ENCODE data around the gene CDH12. TPM values are rescaled to one million over a fixed set of nuclear protein-coding genes. Genes with fewer than 3 reads are reported as not detected.
"Not testable (repeated sequence)": the region's sequence is repeated elsewhere in the genome, so short reads cannot be mapped to it uniquely, and the experiment has no call there.

Gene CDH12
- total RNA-seq, 1 experiment from 2014 or later, result not detected

- H3K79me2 ChIP-seq (ENCODE audit: insufficient read depth, low read length); H3K9me2 ChIP-seq (ENCODE audit: insufficient read depth); H3K27me3 ChIP-seq (ENCODE audit: insufficient read depth, low read length); BruUV-seq (replicated peaks); CTCF ChIA-PET; H3K4me1 ChIP-seq (ENCODE audit: control insufficient read depth in 1 of 2, insufficient read depth in 2 of 2, low read length in 2 of 2); intact Hi-C loops (cut with micrococcal nuclease); ATAC-seq; DNase-seq (ENCODE audit: low read depth, low spot score); RAD21 ChIA-PET (ENCODE audit: low non-redundant PET in 1 of 2, low total read pairs in 2 of 2, uncharacterized antibody in 2 of 2, unreplicated experiment in 2 of 2); H3K36me3 ChIP-seq (ENCODE audit: control insufficient read depth in 1 of 2, insufficient read depth in 2 of 2, low read length in 2 of 2); H3K4me3 ChIP-seq (replicated peaks in 1 of 2; ENCODE audit: low read depth in 1 of 2, low read length in 2 of 2); H4K20me1 ChIP-seq (ENCODE audit: insufficient read depth); H3K9me3 ChIP-seq (ENCODE audit: control insufficient read depth in 1 of 2, insufficient read depth in 1 of 2, low read depth in 1 of 2, low read length in 2 of 2); H2AFZ ChIP-seq (ENCODE audit: low read depth, low read length, poor library complexity, severe bottlenecking); POLR2A ChIA-PET; H3K9ac ChIP-seq (ENCODE audit: low read length); H3K27ac ChIP-seq (ENCODE audit: low read depth, low read length); H3K4me2 ChIP-seq (ENCODE audit: low read length): not testable (repeated sequence)
These were observed 640.7 kb downstream of the CDH12 start for GRCh38 chr5:22212254-22212991.

DNA sequence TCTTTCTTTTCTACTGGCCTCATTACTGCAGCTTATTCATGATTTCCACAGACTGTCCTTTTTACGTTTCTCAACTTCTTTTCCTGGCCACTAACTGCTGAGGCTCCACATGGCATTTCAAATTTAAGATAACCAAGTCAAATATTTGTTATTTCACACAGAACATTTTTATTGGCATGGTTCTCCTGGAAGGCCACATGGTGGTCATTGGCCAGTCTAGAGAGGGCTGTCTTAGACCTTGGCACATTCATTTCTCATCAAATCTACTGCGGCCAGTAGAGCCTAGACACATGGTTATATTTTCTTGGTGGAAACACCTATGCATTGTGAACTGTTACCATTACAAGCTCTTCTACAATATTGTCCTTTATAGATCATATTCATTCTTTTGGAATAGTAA is 644.7 kb downstream of the CDH12 start:
- H3K27me3 ChIP-seq (ENCODE audit: insufficient read depth, low read length); H3K9me2 ChIP-seq (ENCODE audit: insufficient read depth); intact Hi-C loops (cut with micrococcal nuclease); H4K20me1 ChIP-seq (ENCODE audit: insufficient read depth); DNase-seq (ENCODE audit: low read depth, low spot score); H3K36me3 ChIP-seq (ENCODE audit: control insufficient read depth in 1 of 2, insufficient read depth in 2 of 2, low read length in 2 of 2); H3K4me2 ChIP-seq (ENCODE audit: low read length); POLR2A ChIA-PET; BruUV-seq (replicated peaks); CTCF ChIA-PET; H3K9ac ChIP-seq (ENCODE audit: low read length); H2AFZ ChIP-seq (ENCODE audit: low read depth, low read length, poor library complexity, severe bottlenecking); H3K27ac ChIP-seq (ENCODE audit: low read depth, low read length); H3K4me3 ChIP-seq (replicated peaks in 1 of 2; ENCODE audit: low read depth in 1 of 2, low read length in 2 of 2); H3K79me2 ChIP-seq (ENCODE audit: insufficient read depth, low read length); ATAC-seq; RAD21 ChIA-PET (ENCODE audit: low non-redundant PET in 1 of 2, low total read pairs in 2 of 2, uncharacterized antibody in 2 of 2, unreplicated experiment in 2 of 2); H3K9me3 ChIP-seq (ENCODE audit: control insufficient read depth in 1 of 2, insufficient read depth in 1 of 2, low read depth in 1 of 2, low read length in 2 of 2); H3K4me1 ChIP-seq (ENCODE audit: control insufficient read depth in 1 of 2, insufficient read depth in 2 of 2, low read length in 2 of 2): not testable (repeated sequence)

DNA sequence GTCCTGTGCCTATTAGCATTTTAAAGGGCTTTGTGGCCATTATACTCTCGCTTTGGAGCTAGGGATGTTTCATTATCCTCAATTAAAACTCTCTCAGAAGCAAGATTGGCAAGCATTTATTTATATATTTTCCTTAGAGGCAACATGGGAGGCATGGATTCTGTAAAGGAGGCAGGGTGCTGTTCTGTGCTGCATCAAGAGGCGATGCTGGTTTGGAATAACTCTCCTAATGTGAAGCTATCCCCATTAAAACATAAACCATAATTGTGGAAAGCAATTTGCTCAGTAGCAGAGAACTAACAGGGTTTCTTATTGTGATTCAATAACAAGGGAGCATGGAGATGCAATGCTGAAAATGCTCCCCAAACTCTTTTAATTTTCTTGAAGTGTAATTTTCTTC is 664.5 kb downstream of the CDH12 start:
- H4K20me1 ChIP-seq (ENCODE audit: insufficient read depth); RAD21 ChIA-PET (ENCODE audit: low non-redundant PET in 1 of 2, low total read pairs in 2 of 2, uncharacterized antibody in 2 of 2, unreplicated experiment in 2 of 2); ATAC-seq; H3K9me2 ChIP-seq (ENCODE audit: insufficient read depth); CTCF ChIA-PET; H2AFZ ChIP-seq (ENCODE audit: low read depth, low read length, poor library complexity, severe bottlenecking); POLR2A ChIA-PET; H3K36me3 ChIP-seq (ENCODE audit: control insufficient read depth in 1 of 2, insufficient read depth in 2 of 2, low read length in 2 of 2); BruUV-seq (replicated peaks); H3K9me3 ChIP-seq (ENCODE audit: control insufficient read depth in 1 of 2, insufficient read depth in 1 of 2, low read depth in 1 of 2, low read length in 2 of 2); H3K4me3 ChIP-seq (replicated peaks in 1 of 2; ENCODE audit: low read depth in 1 of 2, low read length in 2 of 2); H3K27ac ChIP-seq (ENCODE audit: low read depth, low read length); H3K4me2 ChIP-seq (ENCODE audit: low read length); H3K27me3 ChIP-seq (ENCODE audit: insufficient read depth, low read length); H3K9ac ChIP-seq (ENCODE audit: low read length); H3K79me2 ChIP-seq (ENCODE audit: insufficient read depth, low read length); H3K4me1 ChIP-seq (ENCODE audit: control insufficient read depth in 1 of 2, insufficient read depth in 2 of 2, low read length in 2 of 2); intact Hi-C loops (cut with micrococcal nuclease); DNase-seq (ENCODE audit: low read depth, low spot score): not testable (repeated sequence)

DNA sequence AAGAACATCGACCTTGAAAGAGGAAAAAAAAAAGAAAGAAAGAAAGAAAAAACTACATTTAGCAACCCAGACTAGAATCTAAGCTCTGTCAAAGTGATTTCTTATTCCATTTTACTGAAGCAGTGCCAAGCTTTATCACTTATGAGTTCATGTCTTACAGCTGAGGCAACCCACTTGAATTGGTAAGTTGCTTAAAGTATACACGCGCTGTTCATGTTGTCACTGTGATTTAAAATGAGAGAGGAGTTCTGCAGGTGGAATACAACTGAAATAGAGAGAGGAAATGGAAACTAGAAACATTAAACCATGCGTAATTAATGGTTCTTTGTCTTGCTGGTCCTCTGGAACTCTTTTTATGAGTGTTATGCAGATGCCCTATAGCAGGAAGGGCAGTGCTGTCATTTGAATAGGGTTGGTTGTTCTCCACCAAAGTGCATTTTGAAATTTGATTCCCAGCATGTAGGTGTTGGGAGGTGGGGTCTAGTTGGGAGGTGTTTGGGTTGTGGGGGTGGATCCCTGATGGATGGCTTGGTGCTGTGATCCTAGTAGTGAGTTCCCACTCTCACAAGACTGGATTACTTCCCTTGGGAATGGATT is 665.4 kb downstream of the CDH12 start:
- BruUV-seq (replicated peaks); ATAC-seq; H4K20me1 ChIP-seq (ENCODE audit: insufficient read depth); RAD21 ChIA-PET (ENCODE audit: low non-redundant PET in 1 of 2, low total read pairs in 2 of 2, uncharacterized antibody in 2 of 2, unreplicated experiment in 2 of 2); H3K36me3 ChIP-seq (ENCODE audit: control insufficient read depth in 1 of 2, insufficient read depth in 2 of 2, low read length in 2 of 2); H3K27me3 ChIP-seq (ENCODE audit: insufficient read depth, low read length); POLR2A ChIA-PET; H3K4me3 ChIP-seq (replicated peaks in 1 of 2; ENCODE audit: low read depth in 1 of 2, low read length in 2 of 2); H2AFZ ChIP-seq (ENCODE audit: low read depth, low read length, poor library complexity, severe bottlenecking); H3K9me3 ChIP-seq (ENCODE audit: control insufficient read depth in 1 of 2, insufficient read depth in 1 of 2, low read depth in 1 of 2, low read length in 2 of 2); H3K9me2 ChIP-seq (ENCODE audit: insufficient read depth); H3K9ac ChIP-seq (ENCODE audit: low read length); intact Hi-C loops (cut with micrococcal nuclease); H3K4me1 ChIP-seq (ENCODE audit: control insufficient read depth in 1 of 2, insufficient read depth in 2 of 2, low read length in 2 of 2); H3K27ac ChIP-seq (ENCODE audit: low read depth, low read length); DNase-seq (ENCODE audit: low read depth, low spot score); CTCF ChIA-PET; H3K79me2 ChIP-seq (ENCODE audit: insufficient read depth, low read length); H3K4me2 ChIP-seq (ENCODE audit: low read length): not testable (repeated sequence)
